ENCODE results near the gene PPM1A. TPM values are rescaled to one million over a fixed set of nuclear protein-coding genes. Genes with fewer than 3 reads are reported as not detected.

The PPM1A gene
- total RNA-seq, 1 experiment from 2014 or later: 41.7 TPM

DNA sequence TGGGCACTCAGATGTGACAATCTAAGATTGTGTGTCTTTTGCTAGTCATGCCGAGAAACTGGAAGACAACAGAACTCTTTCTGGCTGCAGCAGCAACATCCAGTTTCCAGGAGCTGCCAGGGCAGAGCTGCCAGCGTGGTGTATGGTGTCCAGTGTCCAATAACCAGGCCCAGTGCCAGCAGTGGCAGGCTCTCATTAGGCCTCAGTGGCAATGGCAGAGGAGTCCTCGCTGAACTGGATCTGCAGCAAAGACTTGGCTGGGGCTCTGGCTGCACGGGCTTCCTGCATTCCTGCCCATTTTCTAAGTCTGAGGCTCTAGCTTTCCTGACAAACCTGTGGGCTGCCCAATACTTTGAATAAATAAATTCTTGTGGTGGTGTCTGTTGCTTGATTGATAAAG, 26.2 kb upstream of the PPM1A start:
- no peak overlapping the region for H3K18ac ChIP-seq (ENCODE audit: insufficient read length, low read depth, low read length)
- no peak overlapping the region for H4K5ac ChIP-seq (ENCODE audit: insufficient read length, low read depth, low read length)
- H3K9me3 Mint-ChIP-seq: no peaks in the 10 kb centered on the region
- peaks cover 8 to 10% of the 10 kb centered on the region in 2 experiments for H3K4me1 Mint-ChIP-seq
- no peak overlapping the region for H2AK5ac ChIP-seq (ENCODE audit: insufficient read length, low read length)
- H3K36me3 Mint-ChIP-seq (ENCODE audit: insufficient read depth in 1 of 3, low read depth in 3 of 3): no peaks in the 10 kb centered on the region
- no peak overlapping the region for H3K27ac ChIP-seq (ENCODE audit: insufficient read length, low read depth, low read length)
- no peak overlapping the region for H2BK12ac ChIP-seq (ENCODE audit: insufficient read length, low read depth, low read length)
- H3K14ac ChIP-seq (ENCODE audit: insufficient read depth, low read length): peak overlapping the region; percentile 69; the same call in 1 of the 2 replicates
- no peak overlapping the region for H3K23ac ChIP-seq (ENCODE audit: insufficient read length, low read depth, low read length)
- H3K4me3 Mint-ChIP-seq: no peak overlapping the region
- no peaks in the 10 kb centered on the region for H3K9me3 ChIP-seq (ENCODE audit: control insufficient read depth, low read depth, low read length)
- H4K91ac ChIP-seq (ENCODE audit: insufficient read length, low read depth, low read length): no peak overlapping the region
- no peak for TF ChIP-seq CTCF (conservative IDR thresholded peaks at IDR 0.05)
- no peak overlapping the region for H2BK120ac ChIP-seq (ENCODE audit: low read depth, low read length, poor library complexity, severe bottlenecking)
- H3K9ac ChIP-seq (ENCODE audit: extremely low read depth, insufficient read length, low read length): no peak overlapping the region
- H3K4me2 ChIP-seq (ENCODE audit: insufficient read depth, insufficient read length, low read length): no peak overlapping the region
- no peak overlapping the region for H3T11ph ChIP-seq (ENCODE audit: low read length)
- H3K56ac ChIP-seq (ENCODE audit: insufficient read length, low read depth, low read length): no peak overlapping the region
- H3K4me1 ChIP-seq (ENCODE audit: insufficient read depth, low read length): peaks cover 2% of the 10 kb centered on the region; the same call in 1 of the 2 replicates
- no peaks in the 10 kb centered on the region for H3K79me2 ChIP-seq (ENCODE audit: insufficient read depth, low read length)
- DNase-seq: no peak
- H2AFZ ChIP-seq (ENCODE audit: low read length): no peak overlapping the region
- H3K27ac Mint-ChIP-seq: no peak overlapping the region
- no peak overlapping the region for H2BK15ac ChIP-seq (ENCODE audit: low read depth, low read length)
- H3K4ac ChIP-seq (ENCODE audit: low read depth, low read length): no peak overlapping the region
- no peaks in the 10 kb centered on the region for H3K27me3 Mint-ChIP-seq (ENCODE audit: low read depth)
- no peaks in the 10 kb centered on the region for H3K79me1 ChIP-seq (ENCODE audit: insufficient read depth, low read depth, low read length, poor library complexity, severe bottlenecking)
- no peak overlapping the region for H4K8ac ChIP-seq (replicated peaks; ENCODE audit: insufficient read length, low read depth, low read length)
- H4K20me1 ChIP-seq (ENCODE audit: control insufficient read depth, insufficient read depth, insufficient read length): no peaks in the 10 kb centered on the region
- H2BK20ac ChIP-seq (ENCODE audit: low read depth, low read length, poor library complexity, severe bottlenecking): no peak overlapping the region
- no peak overlapping the region for H2BK5ac ChIP-seq (ENCODE audit: insufficient read length, low read length)
- H3K23me2 ChIP-seq (ENCODE audit: insufficient read length, low read depth, low read length, poor library complexity, severe bottlenecking): no peaks in the 10 kb centered on the region
- no peaks in the 10 kb centered on the region for H3K27me3 ChIP-seq (ENCODE audit: insufficient read depth, low read length)
- no CpG with 5 or more reads among the region's 4 CpGs for WGBS (ENCODE audit: extremely low coverage, insufficient read length, low lambda C conversion rate)

Data from H9 (cell line).